HCT116 (cell line): ENCODE data around the gene PTPRS. TPM values are rescaled to one million over a fixed set of nuclear protein-coding genes. Genes with fewer than 3 reads are reported as not detected.

Experiments used
- ATAC-seq: fragments of 200-7000 bp; cut with Tn5 transposase; 2 replicates; pipeline ENCODE4 v1.9.1; 2020; ENCODE audit warnings: mild to moderate bottlenecking, moderate library complexity
- BruUV-seq: library from RNA; stranded (reverse); fragments of 400-500 nt; replicated peaks from 2 replicates; lab custom pipeline; 2021; lab: Mats Ljungman, UMichigan
- CTCF ChIA-PET: fragments of 300-600 bp; sonication (Branson Sonifier 250); formaldehyde crosslinking; loops from one replicate; lab custom pipeline; 2021; ENCODE audit warnings: antibody characterized with exemption; lab: Charles Lee
- POLR2A ChIA-PET: fragments of 300-600, 350-600 bp; sonication (Branson Sonifier 250); formaldehyde crosslinking; loops from one replicate; lab custom pipeline; 2021; ENCODE audit warnings: antibody characterized with exemption; lab: Charles Lee
- RAD21 ChIA-PET, 2 experiments: fragments of 300-600 bp; sonication (Branson Sonifier 250); formaldehyde crosslinking; loops; one replicate each; lab custom pipeline; 2023; ENCODE audit warnings: low total read pairs in 2 of 2; ENCODE audit not compliant: uncharacterized antibody in 2 of 2, unreplicated experiment in 2 of 2, low non-redundant PET in 1 of 2; lab: Charles Lee
- DNase-seq: peaks from one replicate; pipeline ENCODE4 v3.0.0-alpha.2; 2010; ENCODE audit warnings: low read depth, low spot score
- H2AFZ ChIP-seq: fragments of 200-600 bp; shearing (Covaris generic), sonication (generic); 2 replicates; pipeline ENCODE4 v1.6.1; 2017; ENCODE audit warnings: low read depth, mixed run types, mixed read lengths, antibody characterized with exemption, low read length; ENCODE audit not compliant: poor library complexity, severe bottlenecking
- H3K27ac ChIP-seq: 2 replicates; pipeline ENCODE4 v1.5.1; 2012; ENCODE audit warnings: low read depth, low read length
- H3K27me3 ChIP-seq: fragments of 200-600 bp; sonication (generic); 2 replicates; pipeline ENCODE4 v1.6.1; 2016; ENCODE audit warnings: mixed run types, low read length, mixed read lengths; ENCODE audit not compliant: insufficient read depth
- H3K36me3 ChIP-seq, 2 experiments: fragments of 200-500 bp in 1 of 2; fragments of 200-600 bp in 1 of 2; sonication (Bioruptor generic) in 1 of 2; sonication (generic) in 1 of 2; 2 replicates each; pipeline versions ENCODE4 v1.5.1 to v1.6.1; 2014 to 2016; ENCODE audit warnings: low read length in 2 of 2, inconsistent platforms in 1 of 2, mixed read lengths in 1 of 2, mixed run types in 1 of 2; ENCODE audit not compliant: insufficient read depth in 2 of 2, control insufficient read depth in 1 of 2
- H3K4me1 ChIP-seq, 2 experiments: fragments of 200-600 bp in 1 of 2; sonication (generic) in 1 of 2; 2 replicates each; pipeline versions ENCODE4 v1.5.1 to v1.6.1; 2012 to 2017; ENCODE audit warnings: low read length in 2 of 2, inconsistent platforms in 1 of 2, mild to moderate bottlenecking in 1 of 2, mixed read lengths in 1 of 2, mixed run types in 1 of 2, moderate library complexity in 1 of 2; ENCODE audit not compliant: insufficient read depth in 2 of 2, control insufficient read depth in 1 of 2
- H3K4me2 ChIP-seq: fragments of 200-600 bp; sonication (generic); 2 replicates; pipeline ENCODE4 v1.6.1; 2017; ENCODE audit warnings: mixed run types, low read length, mixed read lengths
- H3K4me3 ChIP-seq, 2 experiments: fragments of 200-600 bp in 1 of 2; sonication (generic) in 1 of 2; replicated peaks in 1 of 2; 2 replicates each; pipeline ENCODE4 v1.5.1; 2011 to 2016; ENCODE audit warnings: low read length in 2 of 2, control low read depth in 1 of 2, low read depth in 1 of 2, mild to moderate bottlenecking in 1 of 2, mixed read lengths in 1 of 2, mixed run types in 1 of 2
- H3K79me2 ChIP-seq: fragments of 200-600 bp; sonication (generic); 2 replicates; pipeline ENCODE4 v1.6.1; 2017; ENCODE audit warnings: mild to moderate bottlenecking, mixed run types, low read length, moderate library complexity, mixed read lengths; ENCODE audit not compliant: insufficient read depth
- H3K9ac ChIP-seq: fragments of 200-600 bp; sonication (generic); 2 replicates; pipeline ENCODE4 v1.6.1; 2016; ENCODE audit warnings: low read length, mixed read lengths
- H3K9me2 ChIP-seq: fragments of 200-600 bp; sonication (generic), shearing (Covaris generic); 2 replicates; pipeline ENCODE4 v1.6.1; 2017; ENCODE audit warnings: mixed run types, mild to moderate bottlenecking, moderate library complexity; ENCODE audit not compliant: insufficient read depth
- H3K9me3 ChIP-seq, 2 experiments: fragments of 200-500 bp in 1 of 2; fragments of 200-600 bp in 1 of 2; sonication (Bioruptor generic) in 1 of 2; sonication (generic) in 1 of 2; 2 replicates each; pipeline ENCODE4 v1.6.1; 2014 to 2017; ENCODE audit warnings: low read length in 2 of 2, mixed read lengths in 2 of 2, inconsistent platforms in 1 of 2, low read depth in 1 of 2, mild to moderate bottlenecking in 1 of 2, mixed run types in 1 of 2, moderate library complexity in 1 of 2; ENCODE audit not compliant: control insufficient read depth in 1 of 2, insufficient read depth in 1 of 2
- H4K20me1 ChIP-seq: fragments of 200-600 bp; sonication (generic), shearing (Covaris generic); 2 replicates; pipeline ENCODE4 v1.6.1; 2017; ENCODE audit warnings: mixed run types, mild to moderate bottlenecking, moderate library complexity; ENCODE audit not compliant: insufficient read depth
- CBX3 ChIP-seq: IDR thresholded peaks from 2 replicates; pipeline ENCODE4 v1.6.1; 2012; ENCODE audit warnings: low read depth
- EGR1 ChIP-seq: IDR thresholded peaks from 2 replicates; pipeline ENCODE4 v1.6.1; 2012; ENCODE audit warnings: low read depth
- ELF1 ChIP-seq: IDR thresholded peaks from 2 replicates; pipeline ENCODE4 v1.6.1; 2012; ENCODE audit warnings: low read depth, borderline replicate concordance
- EZH2 ChIP-seq: fragments of 200-600 bp; sonication (generic); IDR thresholded peaks from 2 replicates; pipeline ENCODE4 v1.6.1; 2017; ENCODE audit warnings: antibody characterized with exemption, mixed run types
- FOSL1 ChIP-seq: IDR thresholded peaks from 2 replicates; pipeline ENCODE4 v1.6.1; 2012; ENCODE audit warnings: low read depth
- MAX ChIP-seq: IDR thresholded peaks from 2 replicates; pipeline ENCODE4 v1.6.1; 2012
- POLR2AphosphoS5 ChIP-seq: IDR thresholded peaks from 2 replicates; pipeline ENCODE4 v1.6.1; 2011; ENCODE audit warnings: mild to moderate bottlenecking, low read depth, low read length, moderate library complexity
- RAD21 ChIP-seq: IDR thresholded peaks from 2 replicates; pipeline ENCODE4 v1.6.1; 2012; ENCODE audit warnings: low read depth, mild to moderate bottlenecking
- SIN3A ChIP-seq: IDR thresholded peaks from 2 replicates; pipeline ENCODE4 v1.6.1; 2012; ENCODE audit warnings: low read depth
- SP1 ChIP-seq: IDR thresholded peaks from 2 replicates; pipeline ENCODE4 v1.6.1; 2012; ENCODE audit warnings: low read depth
- YY1 ChIP-seq: IDR thresholded peaks from 2 replicates; pipeline ENCODE4 v1.6.1; 2011; ENCODE audit warnings: low read length, low read depth, moderate library complexity, mild to moderate bottlenecking; ENCODE audit not compliant: insufficient replicate concordance; ENCODE audit errors: extremely low read depth
- ZBTB33 ChIP-seq: IDR thresholded peaks from 2 replicates; pipeline ENCODE4 v1.6.1; 2011; ENCODE audit warnings: mild to moderate bottlenecking, low read length, moderate library complexity; ENCODE audit not compliant: insufficient replicate concordance; ENCODE audit errors: extremely low read depth
- ZNF274 ChIP-seq: fragments of 200-500 bp; sonication (Bioruptor generic); IDR thresholded peaks from 2 replicates; pipeline ENCODE4 v1.6.1; 2014; ENCODE audit warnings: mild to moderate bottlenecking, low read depth, low read length, inconsistent platforms
- intact Hi-C: fragments of 100-400 bp; cut with micrococcal nuclease; formaldehyde crosslinking; loops from 2 replicates; pipeline ENCODE4 v1.10.0; 2022
- total RNA-seq: library from RNA; stranded (reverse); gene quantifications from one replicate; pipeline ENCODE4 v1.2.1, GENCODE V29; 2021; ENCODE audit not compliant: unreplicated experiment
- TF ChIP-seq, protein P1 (sequence below), 3 experiments: fragments of 200-600 bp in 1 of 3; sonication (generic) in 1 of 3; IDR thresholded peaks in 2 of 3; conservative IDR thresholded peaks in 1 of 3; 2 replicates each; pipeline ENCODE4 v1.5.1; 2012 to 2017; ENCODE audit warnings: low read depth in 2 of 3, low read length in 2 of 3, antibody characterized with exemption in 1 of 3, borderline replicate concordance in 1 of 3, control low read depth in 1 of 3, mild to moderate bottlenecking in 1 of 3, mixed read lengths in 1 of 3, mixed run types in 1 of 3, moderate library complexity in 1 of 3; ENCODE audit not compliant: insufficient read depth in 1 of 3

Gene PTPRS
- total RNA-seq, 1 experiment from 2014 or later, result 123 TPM

DNA sequence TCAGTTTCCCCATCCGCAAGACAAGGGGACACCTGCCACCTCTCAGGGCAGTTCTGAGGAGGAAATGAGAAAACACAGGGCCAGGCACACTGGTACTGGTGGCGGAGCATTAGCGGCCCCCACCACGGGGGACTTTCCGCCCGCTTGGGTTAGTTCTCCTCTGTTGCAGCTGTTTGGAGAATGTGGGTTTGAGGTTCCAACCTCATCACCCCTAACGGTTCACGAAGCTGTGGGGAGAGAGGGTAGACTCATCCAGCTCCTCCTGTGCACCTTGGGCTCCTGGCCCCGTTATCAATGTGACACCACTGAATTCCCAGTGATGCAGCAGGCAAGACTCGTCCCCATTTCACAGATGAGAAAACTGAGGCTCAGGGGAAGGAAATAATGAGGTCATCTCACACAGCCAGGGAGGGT is 10.3 kb downstream of the PTPRS start:
- Histone ChIP-seq H3K9me3 (no peaks in the 10 kb centered on the region), H3K4me1 (no peaks in the 10 kb centered on the region), H3K4me3 (no peak overlapping the region), H3K79me2 (peaks cover 15% of the 10 kb centered on the region; the same call in 1 of the 2 replicates), H4K20me1 (no peaks in the 10 kb centered on the region), H3K27me3 (no peaks in the 10 kb centered on the region), H3K9me2 (no peaks in the 10 kb centered on the region), H3K36me3 (no peaks in the 10 kb centered on the region), H2AFZ (no peak overlapping the region), H3K27ac (no peak overlapping the region), H3K9ac (no peak overlapping the region), H3K4me2 (no peak overlapping the region)
- TF ChIP-seq YY1 (no peak), SIN3A (no peak), RAD21 (no peak), EZH2 (no peak), ELF1 (no peak)
- ChIA-PET CTCF (no interaction called here), RAD21 (no interaction called here), POLR2A (no interaction called here)
- BruUV-seq, result no TSS peak
- ATAC-seq (no peak), DNase-seq (no peak)
- intact Hi-C loops, result no loop called here

DNA sequence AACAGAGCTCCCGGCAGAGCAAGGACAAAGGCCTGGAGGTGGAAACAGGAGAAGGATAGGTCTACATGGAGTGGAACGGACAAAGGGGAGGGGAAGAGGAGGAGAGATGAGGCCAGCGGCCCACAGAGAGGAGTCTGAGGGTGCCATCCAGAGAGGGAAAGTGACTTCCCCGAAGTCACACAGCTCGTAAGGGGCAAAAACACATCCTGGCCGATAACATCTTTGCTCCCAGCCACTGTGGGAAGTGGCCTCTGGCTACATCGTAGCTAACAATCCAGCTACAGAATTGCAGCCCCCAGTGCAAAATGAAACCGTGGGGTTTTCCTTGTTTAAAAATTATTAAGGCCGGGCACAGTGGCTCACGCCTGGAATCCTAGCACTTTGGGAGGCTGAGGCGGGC is 11.5 kb downstream of the PTPRS start:
- no peaks in the 10 kb centered on the region for H4K20me1 ChIP-seq
- H3K9ac ChIP-seq, result no peak overlapping the region
- no peaks in the 10 kb centered on the region for H3K36me3 ChIP-seq
- CTCF ChIA-PET, result interaction anchor here (0.7 kb wide), 1 partner anchor 245 kb away, joined by 3 read pairs; no protein-coding TSS in a partner anchor
- intact Hi-C loops, result no loop called here
- no peak overlapping the region for H3K27ac ChIP-seq
- no peak overlapping the region for H2AFZ ChIP-seq
- RAD21 ChIA-PET, result no interaction called here
- no peaks in the 10 kb centered on the region for H3K4me1 ChIP-seq
- no peaks in the 10 kb centered on the region for H3K27me3 ChIP-seq
- H3K9me3 ChIP-seq, result no peaks in the 10 kb centered on the region
- POLR2A ChIA-PET, result interaction anchor here (0.7 to 1.3 kb wide), 2 partner anchors 20 to 147 kb away, joined by 3 to 4 read pairs; no protein-coding TSS in a partner anchor
- ATAC-seq (no peak), DNase-seq (no peak)
- no peak overlapping the region for H3K4me3 ChIP-seq
- peaks cover 9% of the 10 kb centered on the region; the same call in 1 of the 2 replicates for H3K79me2 ChIP-seq
- no peak overlapping the region for H3K4me2 ChIP-seq
- no peaks in the 10 kb centered on the region for H3K9me2 ChIP-seq
- BruUV-seq, result no TSS peak
- no peak for TF ChIP-seq ELF1
- TF ChIP-seq MAX, result no peak
- no peak for TF ChIP-seq SIN3A
- TF ChIP-seq POLR2AphosphoS5, result no peak
- TF ChIP-seq YY1, result no peak
- no peak for TF ChIP-seq CBX3
- TF ChIP-seq, protein P1, sequence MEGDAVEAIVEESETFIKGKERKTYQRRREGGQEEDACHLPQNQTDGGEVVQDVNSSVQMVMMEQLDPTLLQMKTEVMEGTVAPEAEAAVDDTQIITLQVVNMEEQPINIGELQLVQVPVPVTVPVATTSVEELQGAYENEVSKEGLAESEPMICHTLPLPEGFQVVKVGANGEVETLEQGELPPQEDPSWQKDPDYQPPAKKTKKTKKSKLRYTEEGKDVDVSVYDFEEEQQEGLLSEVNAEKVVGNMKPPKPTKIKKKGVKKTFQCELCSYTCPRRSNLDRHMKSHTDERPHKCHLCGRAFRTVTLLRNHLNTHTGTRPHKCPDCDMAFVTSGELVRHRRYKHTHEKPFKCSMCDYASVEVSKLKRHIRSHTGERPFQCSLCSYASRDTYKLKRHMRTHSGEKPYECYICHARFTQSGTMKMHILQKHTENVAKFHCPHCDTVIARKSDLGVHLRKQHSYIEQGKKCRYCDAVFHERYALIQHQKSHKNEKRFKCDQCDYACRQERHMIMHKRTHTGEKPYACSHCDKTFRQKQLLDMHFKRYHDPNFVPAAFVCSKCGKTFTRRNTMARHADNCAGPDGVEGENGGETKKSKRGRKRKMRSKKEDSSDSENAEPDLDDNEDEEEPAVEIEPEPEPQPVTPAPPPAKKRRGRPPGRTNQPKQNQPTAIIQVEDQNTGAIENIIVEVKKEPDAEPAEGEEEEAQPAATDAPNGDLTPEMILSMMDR (IDR thresholded peaks at IDR 0.05 in 2 of 3, conservative IDR thresholded peaks at IDR 0.05 in 1 of 3; ENCODE audit: borderline replicate concordance in 1 of 3, insufficient read depth in 1 of 3, low read depth in 2 of 3, low read length in 2 of 3), result no peak
- TF ChIP-seq SP1, result no peak
- TF ChIP-seq ZNF274, result no peak
- TF ChIP-seq FOSL1, result no peak
- TF ChIP-seq EGR1, result no peak
- TF ChIP-seq ZBTB33, result no peak
